Immature natural killer cell (primary cell): Measurements from ENCODE around the gene TMEFF1. TPM values are rescaled to one million over a fixed set of nuclear protein-coding genes. Genes with fewer than 3 reads are reported as not detected.
A peak's percentile ranks its signal among the peaks of the same experiment; 100 is the strongest.

Source experiments
- DNase-seq, 3 donors: peaks; one replicate each; pipeline ENCODE4 v3.0.0; 2022; ENCODE audit warnings: mixed read lengths in 1 of 3
- H3K27ac Mint-ChIP-seq, 6 donors: one replicate each; pipeline ENCODE4 v1.8.0; 2020; ENCODE audit warnings: mixed read lengths in 6 of 6, mild to moderate bottlenecking in 5 of 6, inconsistent platforms in 4 of 6, moderate library complexity in 3 of 6
- H3K27me3 Mint-ChIP-seq, 3 donors: one replicate each; pipeline ENCODE4 v1.8.0; 2020 to 2021; ENCODE audit warnings: low read depth in 3 of 3, mild to moderate bottlenecking in 3 of 3, mixed read lengths in 3 of 3, moderate library complexity in 3 of 3, inconsistent platforms in 1 of 3
- H3K36me3 Mint-ChIP-seq, 3 donors: one replicate each; pipeline ENCODE4 v1.8.0; 2020; ENCODE audit warnings: mixed read lengths in 3 of 3, inconsistent platforms in 2 of 3, mild to moderate bottlenecking in 2 of 3
- H3K4me1 Mint-ChIP-seq, 2 donors: one replicate each; pipeline ENCODE4 v1.8.0; 2020; ENCODE audit warnings: inconsistent platforms in 2 of 2, mild to moderate bottlenecking in 2 of 2, mixed read lengths in 2 of 2, moderate library complexity in 1 of 2
- H3K4me3 Mint-ChIP-seq, 5 donors: one replicate each; pipeline ENCODE4 v1.8.0; 2020; ENCODE audit warnings: mild to moderate bottlenecking in 5 of 5, mixed read lengths in 5 of 5, inconsistent platforms in 3 of 5, moderate library complexity in 3 of 5
- H3K9me3 Mint-ChIP-seq, 6 donors: one replicate each; pipeline ENCODE4 v1.8.0; 2020; ENCODE audit warnings: mild to moderate bottlenecking in 6 of 6, mixed read lengths in 6 of 6, inconsistent platforms in 4 of 6, moderate library complexity in 3 of 6
- polyA plus RNA-seq, 3 donors: library from polyadenylated mRNA; unstranded; fragments of 300-500 nt; fragmentation: Illumina TruSeq; gene quantifications; one replicate each; pipeline ENCODE4 v1.2.3, GENCODE V29; 2021

The TMEFF1 gene
- polyA plus RNA-seq: not detected

GRCh38 chr9:100472788-100473275 is at the start of gene TMEFF1:
TMEFF1 (plus strand) TSS chr9:100473149; CDS start chr9:100473545, 396 bp downstream.
- Mint-ChIP-seq H3K4me3 (peak within 1 kb of the TSS; percentile 63 to 83 (median 76)), H3K9me3 (no peaks in the 10 kb centered on the region), H3K27ac (no peak within 1 kb of the TSS), H3K27me3 (peaks cover 8 to 23% (median 14%) of the 10 kb centered on the region in 3 donors), H3K4me1 (peaks cover 4 to 11% of the 10 kb centered on the region in 2 donors), H3K36me3 (peaks cover 0 to 4% (median 0%) of the 10 kb centered on the region in 3 donors)
- peak in 1 of 3 donors; percentile 19 for DNase-seq

DNA sequence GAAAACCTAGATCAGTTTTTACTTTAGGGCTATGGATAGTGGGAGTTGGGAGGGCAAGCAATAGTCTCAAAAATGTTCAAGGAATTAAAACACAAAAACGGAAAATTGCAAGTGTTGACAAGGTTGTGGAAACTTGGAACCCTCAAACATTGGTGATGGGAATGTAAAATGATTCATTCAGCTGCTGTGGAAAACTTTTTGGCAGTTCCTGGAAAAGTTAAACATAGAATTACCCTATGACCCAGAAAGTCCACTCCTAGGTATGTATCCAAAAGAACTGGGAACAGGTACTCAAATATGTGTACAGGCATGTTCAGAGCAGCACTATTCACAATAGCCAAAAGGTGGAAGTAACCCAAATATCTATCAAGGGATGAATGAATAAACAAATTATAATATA is 47.2 kb upstream of the TMEFF1 start:
- Mint-ChIP-seq H3K4me3 (peak overlapping the region; percentile 87 to 96 (median 96)), H3K36me3 (peaks cover 0 to 8% (median 0%) of the 10 kb centered on the region in 3 donors), H3K27me3 (peaks cover 2 to 9% (median 5%) of the 10 kb centered on the region in 3 donors), H3K4me1 (peaks cover 17 to 34% of the 10 kb centered on the region in 2 donors), H3K27ac (peak overlapping the region in 3 of 6 donors; percentile 11 to 92 (median 49)), H3K9me3 (no peaks in the 10 kb centered on the region)
- no peak for DNase-seq

- Mint-ChIP-seq H3K27ac (peak overlapping the region; percentile 79 to 92 (median 89)), H3K4me3 (peak overlapping the region; percentile 87 to 96 (median 96)), H3K36me3 (peaks cover 0 to 9% (median 0%) of the 10 kb centered on the region in 3 donors), H3K4me1 (peaks cover 17 to 34% of the 10 kb centered on the region in 2 donors), H3K27me3 (peaks cover 2 to 9% (median 4%) of the 10 kb centered on the region in 3 donors), H3K9me3 (no peaks in the 10 kb centered on the region)
- DNase-seq: no peak
Observed at GRCh38 chr9:100426189-100426529, 46.8 kb upstream of the TMEFF1 start.

GRCh38 chr9:100426530-100427365 is 46.2 kb upstream of the TMEFF1 start, which contains the start of gene MSANTD3:
MSANTD3 (plus strand) TSS chr9:100427143; CDS start chr9:100441939, 14,796 bp downstream.
- Mint-ChIP-seq H3K4me1 (peaks cover 17 to 34% of the 10 kb centered on the region in 2 donors), H3K4me3 (peak within 1 kb of the TSS; percentile 87 to 96 (median 96)), H3K27me3 (peaks cover 2 to 9% (median 3%) of the 10 kb centered on the region in 3 donors), H3K27ac (peak within 1 kb of the TSS; percentile 79 to 92 (median 89)), H3K9me3 (no peaks in the 10 kb centered on the region), H3K36me3 (peaks cover 0 to 9% (median 0%) of the 10 kb centered on the region in 3 donors)
- DNase-seq: peak; percentile 50 to 59 (median 57)

DNA sequence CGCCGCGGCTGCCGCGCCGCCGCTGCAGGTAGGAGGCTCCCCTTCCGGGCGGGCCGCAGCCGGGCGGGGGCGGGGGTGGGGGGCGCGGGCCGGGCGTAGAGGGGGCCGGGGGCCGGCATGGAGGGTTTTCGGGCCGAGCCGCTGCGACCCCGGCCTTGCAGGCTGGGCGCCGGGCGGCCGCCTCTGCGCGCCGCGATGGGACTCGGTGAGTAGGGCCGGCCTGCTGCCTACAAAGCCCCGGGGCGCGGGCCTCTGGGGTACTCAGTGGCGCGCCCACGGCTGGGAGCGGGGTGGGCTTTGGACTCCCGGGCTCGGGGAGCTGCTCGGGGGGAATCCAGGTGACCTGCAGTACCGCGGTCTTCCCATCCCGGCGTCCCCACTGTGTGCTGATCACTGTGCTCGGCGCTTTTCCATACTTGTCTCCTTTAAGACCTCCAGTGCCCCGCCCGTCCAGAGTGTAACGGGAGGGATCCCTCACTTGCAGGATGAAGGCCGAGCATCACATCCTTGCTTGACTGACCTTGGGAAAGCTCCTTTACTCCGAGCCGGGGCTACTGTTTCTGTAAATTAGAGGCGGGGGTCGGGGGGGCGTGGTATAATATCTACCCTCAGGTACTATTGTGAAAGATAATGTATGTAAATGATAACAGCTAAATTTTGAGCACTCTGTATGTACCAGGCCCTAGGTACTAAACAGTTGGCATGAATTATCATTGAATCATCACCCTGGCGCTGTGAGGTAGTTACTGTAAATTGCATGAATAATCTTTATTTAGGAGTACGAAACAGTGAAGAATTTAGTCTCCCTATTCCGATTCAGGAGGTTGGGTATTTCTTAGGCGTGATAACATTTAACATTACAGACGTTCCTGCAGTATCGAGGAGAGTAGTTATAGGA is 45.3 kb upstream of the TMEFF1 start:
- H3K9me3 Mint-ChIP-seq: no peaks in the 10 kb centered on the region
- no peak for DNase-seq
- H3K36me3 Mint-ChIP-seq: peaks cover 0 to 9% (median 0%) of the 10 kb centered on the region in 3 donors
- H3K4me1 Mint-ChIP-seq: peaks cover 17 to 34% of the 10 kb centered on the region in 2 donors
- H3K27ac Mint-ChIP-seq: peak overlapping the region; percentile 9 to 81 (median 49)
- H3K27me3 Mint-ChIP-seq: peaks cover 2 to 5% (median 3%) of the 10 kb centered on the region in 3 donors
- H3K4me3 Mint-ChIP-seq: peak overlapping the region; percentile 64 to 84 (median 76)

GRCh38 chr9:100428871-100429654 is 43.9 kb upstream of the TMEFF1 start:
- peaks cover 0 to 5% (median 1%) of the 10 kb centered on the region in 3 donors for H3K27me3 Mint-ChIP-seq
- DNase-seq: no peak
- peaks cover 17 to 34% of the 10 kb centered on the region in 2 donors for H3K4me1 Mint-ChIP-seq
- H3K36me3 Mint-ChIP-seq: peaks cover 0 to 9% (median 0%) of the 10 kb centered on the region in 3 donors
- peak overlapping the region in 3 of 5 donors; percentile 30 to 48 (median 38) for H3K4me3 Mint-ChIP-seq
- peak overlapping the region in 1 of 6 donors; percentile 54 for H3K27ac Mint-ChIP-seq
- H3K9me3 Mint-ChIP-seq: no peaks in the 10 kb centered on the region

DNA sequence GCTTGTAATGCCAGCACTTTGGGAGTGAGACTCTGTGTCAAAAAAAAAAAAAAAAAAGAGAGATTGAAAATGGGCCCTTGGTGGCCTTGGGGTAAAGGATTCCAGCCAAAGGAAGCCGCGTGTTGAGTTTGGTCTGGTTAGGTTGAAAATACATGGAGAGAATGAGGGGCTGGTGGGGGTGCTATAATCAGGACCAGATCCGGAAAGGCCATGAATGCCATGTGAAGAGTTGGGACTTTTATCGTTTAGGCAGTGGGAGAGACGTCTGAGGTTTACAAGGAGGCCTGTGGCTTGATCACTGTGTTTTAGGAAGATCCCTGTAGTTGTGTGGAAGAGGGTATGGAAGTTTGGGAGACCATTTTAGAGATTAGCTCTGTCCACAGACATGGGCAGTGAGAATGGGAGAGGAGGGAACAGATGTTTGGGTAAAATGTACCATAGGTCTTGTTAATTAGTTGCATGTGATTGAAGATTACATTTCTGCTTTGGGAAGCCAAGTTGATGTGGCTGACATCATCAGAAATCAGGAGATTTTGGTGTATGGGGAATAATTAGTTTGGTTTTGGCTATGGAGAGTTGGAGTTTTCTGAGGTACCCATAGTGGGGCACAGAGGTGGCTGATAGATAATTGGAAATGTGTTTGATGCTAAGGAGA is 42.5 kb upstream of the TMEFF1 start:
- H3K4me3 Mint-ChIP-seq: no peak overlapping the region
- H3K4me1 Mint-ChIP-seq: peaks cover 17 to 34% of the 10 kb centered on the region in 2 donors
- no peak for DNase-seq
- H3K36me3 Mint-ChIP-seq: peaks cover 0 to 9% (median 0%) of the 10 kb centered on the region in 3 donors
- peaks cover 0 to 5% (median 1%) of the 10 kb centered on the region in 3 donors for H3K27me3 Mint-ChIP-seq
- peak overlapping the region in 2 of 6 donors; percentile 9 to 19 for H3K27ac Mint-ChIP-seq
- no peaks in the 10 kb centered on the region for H3K9me3 Mint-ChIP-seq

GRCh38 chr9:100431886-100432285 is 41.1 kb upstream of the TMEFF1 start:
- H3K27me3 Mint-ChIP-seq: peaks cover 0 to 1% (median 0%) of the 10 kb centered on the region in 3 donors
- peaks cover 0 to 9% (median 0%) of the 10 kb centered on the region in 3 donors for H3K36me3 Mint-ChIP-seq
- H3K9me3 Mint-ChIP-seq: no peaks in the 10 kb centered on the region
- H3K4me3 Mint-ChIP-seq: no peak overlapping the region
- peaks cover 9 to 19% of the 10 kb centered on the region in 2 donors for H3K4me1 Mint-ChIP-seq
- no peak for DNase-seq
- no peak overlapping the region for H3K27ac Mint-ChIP-seq

GRCh38 chr9:100432736-100433135 is 40.2 kb upstream of the TMEFF1 start:
- Mint-ChIP-seq H3K9me3 (no peaks in the 10 kb centered on the region), H3K27me3 (peaks cover 0 to 1% (median 0%) of the 10 kb centered on the region in 3 donors), H3K4me3 (no peak overlapping the region), H3K36me3 (peaks cover 0 to 9% (median 0%) of the 10 kb centered on the region in 3 donors), H3K4me1 (peaks cover 8 to 17% of the 10 kb centered on the region in 2 donors), H3K27ac (peak overlapping the region in 1 of 6 donors; percentile 47)
- no peak for DNase-seq

- Mint-ChIP-seq H3K27me3 (peaks cover 0 to under 1% (median 0%) of the 10 kb centered on the region in 3 donors), H3K36me3 (no peaks in the 10 kb centered on the region), H3K27ac (no peak overlapping the region), H3K4me3 (no peak overlapping the region), H3K9me3 (no peaks in the 10 kb centered on the region), H3K4me1 (no peaks in the 10 kb centered on the region)
- DNase-seq: no peak
Observed at GRCh38 chr9:100436571-100436970, 36.4 kb upstream of the TMEFF1 start.

GRCh38 chr9:100437860-100438805 is 34.8 kb upstream of the TMEFF1 start:
- Mint-ChIP-seq H3K4me1 (no peaks in the 10 kb centered on the region), H3K27ac (no peak overlapping the region), H3K36me3 (peaks cover 4 to 6% (median 5%) of the 10 kb centered on the region in 3 donors), H3K27me3 (no peaks in the 10 kb centered on the region), H3K9me3 (no peaks in the 10 kb centered on the region), H3K4me3 (no peak overlapping the region)
- DNase-seq: peak; percentile 43 to 52 (median 47)
